ENCODE data around the gene TMEM255A.

DNA sequence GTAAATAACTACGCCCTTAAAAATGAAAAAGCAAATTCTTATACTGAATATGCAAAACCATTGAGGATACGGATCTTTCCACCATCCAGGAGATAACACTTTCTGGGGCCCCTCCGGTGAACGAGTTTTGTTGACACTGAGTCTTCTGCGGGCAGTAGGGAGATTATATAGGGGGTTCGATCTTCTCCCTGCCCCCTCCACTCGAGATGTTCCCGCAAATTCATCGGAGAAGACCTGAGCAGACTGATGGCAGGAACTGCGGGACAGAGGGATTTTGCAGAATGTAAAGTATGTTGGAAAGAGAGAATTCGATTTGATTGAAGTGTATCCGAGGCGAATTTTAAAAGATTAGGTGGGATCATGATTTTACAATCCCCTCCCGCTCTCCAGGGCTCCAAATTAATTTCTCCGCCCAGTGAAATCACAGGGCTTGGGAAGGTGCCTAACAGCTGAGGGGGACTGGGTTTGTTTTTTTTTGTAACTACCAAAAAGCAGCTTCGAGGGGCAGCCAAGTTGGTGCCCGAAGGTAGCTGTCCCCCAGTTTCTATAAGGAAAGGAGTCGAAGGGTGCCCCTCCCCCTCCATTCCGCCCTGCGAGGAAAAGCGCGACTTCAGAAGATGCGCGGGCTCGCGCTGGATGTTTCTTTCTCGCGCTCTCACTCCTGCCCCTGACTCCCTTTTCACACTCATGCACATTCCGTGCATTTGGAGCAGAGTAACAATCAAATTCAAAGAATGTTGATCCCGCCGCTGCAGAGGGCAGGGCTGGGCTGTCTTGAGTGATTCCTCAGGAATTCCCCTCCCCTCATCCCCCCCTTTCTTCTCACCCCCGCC lies 1.2 kb downstream of the TMEM255A start:
- TF ChIP-seq CTCF (IDR thresholded peaks at IDR 0.05) (no peak), POLR2A (IDR thresholded peaks at IDR 0.05) (no peak)
